HT1080 (cell line): ENCODE results near the gene COX15. TPM values are rescaled to one million over a fixed set of nuclear protein-coding genes. Genes with fewer than 3 reads are reported as not detected.

Experiments
- total RNA-seq: library from RNA; depleted of rRNA; stranded (reverse); fragments of >200 nt; shearing (Covaris generic); gene quantifications from 2 replicates; pipeline ENCODE4 v1.2.3, GENCODE V29; 2014; rRNA removed

The COX15 gene
- total RNA-seq, 1 experiment from 2014 or later = 41.4 TPM

Other genes starting within 250 kb of the COX15 start
- gene NKX2-3, start 199.2 kb downstream of the COX15 start, total RNA-seq = not detected in 2 replicates
- gene SLC25A28, start 111.7 kb downstream of the COX15 start, total RNA-seq = 15.0 and 19.2 TPM in 2 replicates
- gene ENTPD7, start 72.6 kb downstream of the COX15 start, total RNA-seq = 14.6 and 15.0 TPM in 2 replicates
- gene CUTC, start 107 bp upstream of the COX15 start, total RNA-seq = 25.6 and 26.4 TPM in 2 replicates
- 0.80 and 0.90 TPM in 2 replicates for gene ABCC2, start 50.5 kb upstream of the COX15 start, total RNA-seq